Ascending aorta (tissue), 2 donors: ENCODE results near the gene CLBA1. TPM values are rescaled to one million over a fixed set of nuclear protein-coding genes. Genes with fewer than 3 reads are reported as not detected.

ENCODE experiments used
- DNase-seq, 2 donors: peaks; one replicate each; pipeline ENCODE4 v3.0.0-alpha.2; 2019; ENCODE audit warnings: low spot score in 2 of 2
- H3K27ac ChIP-seq, 2 donors: fragments of 200-600 bp; sonication (generic); one replicate each; pipeline ENCODE4 v1.5.1; 2016 to 2017; ENCODE audit warnings: mild to moderate bottlenecking in 1 of 2
- H3K27me3 ChIP-seq: fragments of 200-600 bp; sonication (generic); one replicate; pipeline ENCODE4 v1.5.1; 2017
- H3K36me3 ChIP-seq, 2 donors: fragments of 200-600 bp; sonication (generic); one replicate each; pipeline ENCODE4 v1.5.1; 2016
- H3K4me1 ChIP-seq, 2 donors: fragments of 200-600 bp; sonication (generic); one replicate each; pipeline ENCODE4 v1.5.1; 2016 to 2017; ENCODE audit warnings: mild to moderate bottlenecking in 1 of 2
- H3K4me3 ChIP-seq, 2 donors: fragments of 200-600 bp; sonication (generic); one replicate each; pipeline ENCODE4 v1.5.1; 2016 to 2017; ENCODE audit warnings: mild to moderate bottlenecking in 1 of 2
- H3K9me3 ChIP-seq, 2 donors: fragments of 200-600 bp; sonication (generic); one replicate each; pipeline ENCODE4 v1.5.1; 2016
- intact Hi-C: fragments of 100-400 bp; cut with DNase I; formaldehyde crosslinking; loops from one replicate; pipeline ENCODE4 v1.15.1; 2023
- total RNA-seq: library from RNA; depleted of rRNA; stranded (reverse); fragments of >200 nt; gene quantifications from one replicate; pipeline ENCODE4 v1.1.0, GENCODE V29; 2016
- TF ChIP-seq, protein P1 (sequence below), 3 experiments: fragments of 200-600 bp in 2 of 3; fragments of 450-650 bp in 1 of 3; sonication (generic) in 2 of 3; IDR thresholded peaks; one replicate each; pipeline ENCODE4 v1.5.1; 2016 to 2019; ENCODE audit warnings: antibody characterized with exemption in 3 of 3, mild to moderate bottlenecking in 1 of 3, moderate library complexity in 1 of 3

Gene CLBA1
- total RNA-seq, 1 donor from 2014 or later = 18.1 TPM

DNA sequence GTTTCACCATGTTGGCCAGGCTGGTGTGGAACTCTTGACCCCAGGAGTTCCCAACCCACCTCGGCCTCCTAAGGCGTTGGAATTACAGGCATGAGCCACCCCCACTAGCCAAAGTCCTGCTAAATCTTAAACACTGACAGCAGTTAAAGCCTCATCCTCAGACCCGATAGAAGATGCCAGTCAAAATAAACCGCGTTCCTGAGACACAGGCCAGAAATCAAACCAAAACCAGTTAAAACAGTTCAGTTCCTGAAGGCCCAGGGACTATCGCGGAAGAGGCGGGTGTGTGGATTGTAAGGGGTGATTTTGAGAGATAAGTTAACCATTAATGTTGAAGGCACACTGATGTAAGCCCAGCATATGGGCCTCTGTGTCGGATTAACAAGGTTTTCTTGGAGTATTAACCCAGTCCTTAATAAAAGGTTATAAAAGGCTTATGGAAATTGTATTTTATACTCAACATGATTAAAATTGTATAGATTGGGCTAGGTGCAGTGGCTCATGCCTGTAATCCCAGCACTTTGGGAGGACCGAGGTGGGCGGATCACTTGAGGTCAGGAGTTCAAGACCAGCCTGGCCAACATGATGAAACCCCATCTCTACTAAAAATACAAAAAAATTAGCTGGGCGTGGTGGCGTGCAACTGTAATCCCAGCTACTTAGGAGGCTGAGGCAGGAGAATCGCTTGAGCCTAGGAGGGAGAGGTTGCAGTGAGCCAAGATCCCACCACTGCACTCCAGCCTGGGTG lies 54.0 kb downstream of the CLBA1 start:
- no peaks in the 10 kb centered on the region for H3K4me1 ChIP-seq
- intact Hi-C loops = no loop called here

DNA sequence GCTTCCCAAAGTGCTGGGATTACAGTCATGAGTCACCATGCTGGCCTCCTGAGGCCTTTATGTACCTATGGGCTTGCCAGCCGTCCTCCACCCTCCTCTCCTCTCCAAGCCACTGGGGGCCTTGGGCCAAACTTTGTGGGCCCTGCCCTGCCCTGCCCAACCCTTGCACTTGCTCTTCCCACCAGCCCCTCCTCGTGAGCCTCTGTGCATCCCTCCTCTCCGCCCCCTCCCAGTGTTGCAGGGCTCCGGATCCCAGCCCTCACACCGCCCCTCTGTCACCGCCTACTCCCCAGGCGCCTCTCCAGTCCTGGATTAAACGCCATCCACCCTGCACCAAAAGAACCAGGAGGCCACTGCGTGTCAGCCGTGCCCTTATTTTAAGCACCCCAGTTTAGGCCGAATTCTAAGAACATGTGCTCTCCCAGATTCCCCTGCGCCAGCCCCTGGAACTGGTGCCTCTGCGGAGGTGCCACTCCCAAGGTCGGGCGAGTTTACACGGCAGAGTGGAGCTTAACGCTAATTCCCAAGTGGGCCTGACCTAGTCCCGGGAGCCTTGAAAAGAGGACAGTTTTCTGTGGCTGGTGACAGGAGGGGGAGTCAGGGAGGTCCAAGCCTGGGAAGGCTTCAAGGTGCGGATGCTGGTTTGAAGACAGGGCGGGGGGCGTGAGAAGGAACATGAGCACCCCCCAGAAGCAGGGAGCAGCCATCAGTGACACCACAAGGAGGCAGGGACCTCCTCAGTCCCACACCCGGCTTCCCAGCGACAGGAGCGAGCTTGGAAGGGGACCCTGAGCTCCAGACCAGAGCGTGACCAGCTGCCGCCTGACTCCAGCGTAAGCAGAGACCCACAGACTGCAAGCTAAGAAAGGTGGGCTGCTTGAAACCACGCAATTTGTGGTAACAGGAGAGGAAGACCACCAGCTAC lies 56.5 kb downstream of the CLBA1 start:
- TF ChIP-seq, protein P1, sequence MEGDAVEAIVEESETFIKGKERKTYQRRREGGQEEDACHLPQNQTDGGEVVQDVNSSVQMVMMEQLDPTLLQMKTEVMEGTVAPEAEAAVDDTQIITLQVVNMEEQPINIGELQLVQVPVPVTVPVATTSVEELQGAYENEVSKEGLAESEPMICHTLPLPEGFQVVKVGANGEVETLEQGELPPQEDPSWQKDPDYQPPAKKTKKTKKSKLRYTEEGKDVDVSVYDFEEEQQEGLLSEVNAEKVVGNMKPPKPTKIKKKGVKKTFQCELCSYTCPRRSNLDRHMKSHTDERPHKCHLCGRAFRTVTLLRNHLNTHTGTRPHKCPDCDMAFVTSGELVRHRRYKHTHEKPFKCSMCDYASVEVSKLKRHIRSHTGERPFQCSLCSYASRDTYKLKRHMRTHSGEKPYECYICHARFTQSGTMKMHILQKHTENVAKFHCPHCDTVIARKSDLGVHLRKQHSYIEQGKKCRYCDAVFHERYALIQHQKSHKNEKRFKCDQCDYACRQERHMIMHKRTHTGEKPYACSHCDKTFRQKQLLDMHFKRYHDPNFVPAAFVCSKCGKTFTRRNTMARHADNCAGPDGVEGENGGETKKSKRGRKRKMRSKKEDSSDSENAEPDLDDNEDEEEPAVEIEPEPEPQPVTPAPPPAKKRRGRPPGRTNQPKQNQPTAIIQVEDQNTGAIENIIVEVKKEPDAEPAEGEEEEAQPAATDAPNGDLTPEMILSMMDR (IDR thresholded peaks at IDR 0.05) = no peak
- H3K4me3 ChIP-seq = no peak overlapping the region
- H3K27me3 ChIP-seq = no peaks in the 10 kb centered on the region
- intact Hi-C loops = no loop called here
- H3K4me1 ChIP-seq = no peaks in the 10 kb centered on the region
- no peak overlapping the region for H3K27ac ChIP-seq
- no peak for DNase-seq
- no peaks in the 10 kb centered on the region for H3K36me3 ChIP-seq
- H3K9me3 ChIP-seq = no peaks in the 10 kb centered on the region

More for the DNA sequence above, 54.0 kb downstream of the CLBA1 start:
- Histone ChIP-seq H3K36me3 (no peaks in the 10 kb centered on the region), H3K27me3 (no peaks in the 10 kb centered on the region), H3K9me3 (no peaks in the 10 kb centered on the region), H3K4me3 (no peak overlapping the region), H3K27ac (no peak overlapping the region)
- no peak for DNase-seq
- TF ChIP-seq, protein P1 (IDR thresholded peaks at IDR 0.05) = no peak

DNA sequence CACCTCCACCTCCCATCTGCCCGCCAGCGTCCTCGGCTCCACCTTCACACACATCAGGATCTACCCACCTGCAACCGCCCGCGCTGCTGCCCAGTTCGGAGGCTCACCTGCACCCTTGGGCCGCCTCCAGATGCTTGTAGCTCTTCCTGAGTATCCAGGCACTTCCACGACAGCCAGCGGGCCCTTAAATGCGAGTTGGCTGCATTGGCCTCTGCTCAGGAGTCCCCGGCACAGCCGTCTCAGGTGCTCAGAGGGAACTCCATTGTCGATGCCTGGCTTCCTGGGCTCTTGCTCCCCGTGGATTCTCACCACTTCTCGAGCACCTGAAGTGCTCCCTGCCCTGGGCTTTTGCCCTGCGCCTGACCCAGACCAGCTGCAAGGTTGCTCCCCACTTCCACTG lies 57.2 kb downstream of the CLBA1 start:
- no peaks in the 10 kb centered on the region for H3K9me3 ChIP-seq
- TF ChIP-seq, protein P1 (IDR thresholded peaks at IDR 0.05) = no peak
- intact Hi-C loops = no loop called here

DNA sequence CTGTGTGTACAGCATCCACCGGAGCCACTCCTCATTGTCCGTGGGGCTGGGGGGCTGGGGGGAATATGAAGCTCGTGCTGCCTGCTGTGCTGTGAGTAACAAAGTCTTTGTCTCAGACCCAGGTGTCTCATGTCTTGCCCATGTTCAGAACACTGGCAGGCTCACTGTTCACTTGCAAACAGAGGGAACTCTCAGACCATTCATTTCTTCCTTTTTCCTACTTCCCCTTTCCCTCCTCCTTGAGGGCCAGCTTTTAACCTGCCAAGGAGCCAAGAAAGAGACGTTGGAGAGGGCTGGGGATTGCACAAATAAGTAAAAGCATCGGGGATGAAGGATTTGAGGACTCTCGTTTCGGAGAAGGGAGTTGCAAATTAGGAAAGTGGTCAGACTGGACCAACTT lies 58.1 kb downstream of the CLBA1 start:
- intact Hi-C loops = no loop called here

More for the DNA sequence above, 57.2 kb downstream of the CLBA1 start:
- no peak for DNase-seq
- Histone ChIP-seq H3K4me3 (no peak overlapping the region), H3K27me3 (no peaks in the 10 kb centered on the region), H3K4me1 (no peaks in the 10 kb centered on the region), H3K27ac (no peak overlapping the region), H3K36me3 (no peaks in the 10 kb centered on the region)

More for the DNA sequence above, 58.1 kb downstream of the CLBA1 start:
- DNase-seq = no peak
- TF ChIP-seq, protein P1 (IDR thresholded peaks at IDR 0.05) = no peak
- no peaks in the 10 kb centered on the region for H3K9me3 ChIP-seq
- H3K4me3 ChIP-seq = no peak overlapping the region
- H3K36me3 ChIP-seq = no peaks in the 10 kb centered on the region
- H3K27ac ChIP-seq = no peak overlapping the region
- no peaks in the 10 kb centered on the region for H3K27me3 ChIP-seq
- H3K4me1 ChIP-seq = no peaks in the 10 kb centered on the region

Other genes with a start within 250 kb of the CLBA1 start
- gene SIVA1, start 232.6 kb upstream of the CLBA1 start, total RNA-seq = 410 TPM
- 112 TPM for gene AKT1, start 190.0 kb upstream of the CLBA1 start, total RNA-seq
- gene ZBTB42, start 184.7 kb upstream of the CLBA1 start, total RNA-seq = 23.5 TPM
- 39.1 TPM for gene CEP170B, start 120.5 kb upstream of the CLBA1 start, total RNA-seq
- gene PLD4, start 60.9 kb upstream of the CLBA1 start, total RNA-seq = not detected
- 35.5 TPM for gene AHNAK2, start 7.4 kb upstream of the CLBA1 start, total RNA-seq
- 2.3 TPM for gene CDCA4, start 35.3 kb downstream of the CLBA1 start, total RNA-seq
- not detected for gene GPR132, start 79.6 kb downstream of the CLBA1 start, total RNA-seq
- gene JAG2, start 183.0 kb downstream of the CLBA1 start, total RNA-seq = 35.5 TPM
- gene NUDT14, start 195.5 kb downstream of the CLBA1 start, total RNA-seq = 1.5 TPM